ENCODE results near the gene ME1.

DNA sequence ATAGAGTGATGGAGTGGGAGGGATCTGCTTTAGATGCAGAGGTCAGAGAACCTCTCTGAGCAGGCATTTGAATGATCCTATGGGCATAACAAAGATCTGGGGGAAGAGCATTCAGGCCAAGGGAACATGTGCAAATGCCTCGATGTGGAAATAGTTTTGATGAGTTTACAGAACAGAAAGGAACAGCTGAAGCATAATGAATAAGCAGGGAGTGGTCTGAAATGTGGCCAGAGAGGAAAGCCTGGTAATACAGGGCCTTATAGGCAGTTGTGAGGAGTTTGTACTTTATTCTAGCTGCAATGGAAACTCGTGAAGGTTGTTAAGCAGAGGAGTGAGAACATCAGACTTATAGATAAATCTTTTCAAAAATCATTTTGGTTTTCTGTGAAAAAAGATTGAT, 33.0 kb upstream of the ME1 start:
- no peak for TF ChIP-seq POLR2AphosphoS5 (IDR thresholded peaks at IDR 0.05)
- TF ChIP-seq, protein P1, sequence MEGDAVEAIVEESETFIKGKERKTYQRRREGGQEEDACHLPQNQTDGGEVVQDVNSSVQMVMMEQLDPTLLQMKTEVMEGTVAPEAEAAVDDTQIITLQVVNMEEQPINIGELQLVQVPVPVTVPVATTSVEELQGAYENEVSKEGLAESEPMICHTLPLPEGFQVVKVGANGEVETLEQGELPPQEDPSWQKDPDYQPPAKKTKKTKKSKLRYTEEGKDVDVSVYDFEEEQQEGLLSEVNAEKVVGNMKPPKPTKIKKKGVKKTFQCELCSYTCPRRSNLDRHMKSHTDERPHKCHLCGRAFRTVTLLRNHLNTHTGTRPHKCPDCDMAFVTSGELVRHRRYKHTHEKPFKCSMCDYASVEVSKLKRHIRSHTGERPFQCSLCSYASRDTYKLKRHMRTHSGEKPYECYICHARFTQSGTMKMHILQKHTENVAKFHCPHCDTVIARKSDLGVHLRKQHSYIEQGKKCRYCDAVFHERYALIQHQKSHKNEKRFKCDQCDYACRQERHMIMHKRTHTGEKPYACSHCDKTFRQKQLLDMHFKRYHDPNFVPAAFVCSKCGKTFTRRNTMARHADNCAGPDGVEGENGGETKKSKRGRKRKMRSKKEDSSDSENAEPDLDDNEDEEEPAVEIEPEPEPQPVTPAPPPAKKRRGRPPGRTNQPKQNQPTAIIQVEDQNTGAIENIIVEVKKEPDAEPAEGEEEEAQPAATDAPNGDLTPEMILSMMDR (IDR thresholded peaks at IDR 0.05) = no peak

Measured in prostate gland (tissue), 2 donors.